ENCODE measurements around the gene RTN4. TPM values are rescaled to one million over a fixed set of nuclear protein-coding genes. Genes with fewer than 3 reads are reported as not detected.
A peak's percentile ranks its signal among the peaks of the same experiment; 100 is the strongest.

The RTN4 gene
- total RNA-seq, 4 donors from 2014 or later, result 183 to 259 (median 244) TPM

- TF ChIP-seq CTCF (IDR thresholded peaks at IDR 0.05 in 4 of 5, conservative IDR thresholded peaks at IDR 0.05 in 1 of 5) (no peak), POLR2A (IDR thresholded peaks at IDR 0.05) (no peak)
- intact Hi-C loops (cut with DNase I; ENCODE audit: low total_unique reads), result loop anchor here (5.0 kb wide), 1 partner anchor 85 kb away; no protein-coding TSS in a partner anchor
- peak; percentile 83 for ATAC-seq
- in situ Hi-C loops (cut with MboI; ENCODE audit: low sequenced_read_pairs in 4 of 4), result no loop called here
- Histone ChIP-seq H3K27me3 (no peaks in the 10 kb centered on the region), H3K27ac (peak overlapping the region; percentile 77 to 88 (median 80)), H3K9me3 (no peaks in the 10 kb centered on the region), H3K36me3 (no peaks in the 10 kb centered on the region), H3K4me3 (peak overlapping the region in 2 of 4 donors; percentile 31 to 35), H3K4me1 (peaks cover 9 to 15% of the 10 kb centered on the region in 2 donors)
- peak in 1 of 2 donors; percentile 61 for DNase-seq
Observed at GRCh38 chr2:54927085-54927750, 123.0 kb downstream of the RTN4 start.

- intact Hi-C loops (cut with DNase I; ENCODE audit: low total_unique reads) (loop anchor here (5.0 kb wide), 1 partner anchor 87 kb away; no protein-coding TSS in a partner anchor), in situ Hi-C loops (cut with MboI; ENCODE audit: low sequenced_read_pairs in 4 of 4) (no loop called here)
Observed at GRCh38 chr2:54925022-54925421, 125.2 kb downstream of the RTN4 start.

GRCh38 chr2:54924121-54924520 is 126.1 kb downstream of the RTN4 start:
- TF ChIP-seq POLR2A (IDR thresholded peaks at IDR 0.05) (no peak), CTCF (IDR thresholded peaks at IDR 0.05 in 4 of 5, conservative IDR thresholded peaks at IDR 0.05 in 1 of 5) (no peak)
- DNase-seq (no peak), ATAC-seq (no peak)
- no peak overlapping the region for H3K4me3 ChIP-seq
- no peaks in the 10 kb centered on the region for H3K27me3 ChIP-seq
- H3K4me1 ChIP-seq, result peaks cover 9 to 11% of the 10 kb centered on the region in 2 donors
- no peaks in the 10 kb centered on the region for H3K9me3 ChIP-seq
- intact Hi-C loops (cut with DNase I; ENCODE audit: low total_unique reads) (no loop called here), in situ Hi-C loops (cut with MboI; ENCODE audit: low sequenced_read_pairs in 4 of 4) (loop anchor here in 1 of 4 donors (25.0 kb wide), 1 partner anchor 263 kb away; no protein-coding TSS in a partner anchor)
- no peaks in the 10 kb centered on the region for H3K36me3 ChIP-seq
- H3K27ac ChIP-seq, result no peak overlapping the region

More at GRCh38 chr2:54925022-54925421, 125.2 kb downstream of the RTN4 start:
- Histone ChIP-seq H3K4me1 (peaks cover 9 to 11% of the 10 kb centered on the region in 2 donors), H3K27ac (no peak overlapping the region), H3K9me3 (no peaks in the 10 kb centered on the region), H3K27me3 (no peaks in the 10 kb centered on the region), H3K4me3 (no peak overlapping the region), H3K36me3 (no peaks in the 10 kb centered on the region)
- TF ChIP-seq CTCF (IDR thresholded peaks at IDR 0.05 in 4 of 5, conservative IDR thresholded peaks at IDR 0.05 in 1 of 5), result no peak
- no peak for ATAC-seq
- DNase-seq, result no peak

Other genes starting within 250 kb of the RTN4 start
- 1 to 10 TPM in 1 of 4 donors, under 1 TPM in 2, not detected in 1; 0.46 to 4.9 (median 0.85) TPM for gene CLHC1, start 181.8 kb upstream of the RTN4 start, total RNA-seq
- 1,000 to 10,000 TPM in 1 of 4 donors, 100 to 1,000 TPM in 3; 884 to 1,266 (median 965) TPM for gene RPS27A, start 182.2 kb upstream of the RTN4 start, total RNA-seq
- 10 to 100 TPM; 23.0 to 42.5 (median 34.7) TPM for gene MTIF2, start 218.8 kb upstream of the RTN4 start, total RNA-seq

All from gastrocnemius medialis (tissue), 4 donors.